HEK293 (cell line): ENCODE data around the gene HRG.
A peak's percentile ranks its signal among the peaks of the same experiment; 100 is the strongest.

Source experiments
- CTCF ChIA-PET: fragments of 350-600 bp; formaldehyde crosslinking; extraction: SDS; loops from one replicate; lab custom pipeline; 2021; ENCODE audit warnings: antibody characterized with exemption; lab: Yijun Ruan, JAX
- POLR2A ChIA-PET: fragments of 300-600 bp; formaldehyde crosslinking; extraction: SDS; loops from one replicate; lab custom pipeline; 2020; ENCODE audit warnings: antibody characterized with exemption, inconsistent platforms; lab: Yijun Ruan, JAX
- H3K27ac ChIP-seq: fragments of 200-500 bp; sonication (Bioruptor generic); 2 replicates; pipeline ENCODE4 v1.5.1; 2014; ENCODE audit warnings: low read depth, low read length, control low read depth, inconsistent platforms; ENCODE audit errors: extremely low read depth
- H3K36me3 ChIP-seq, 2 experiments: fragments of 200-500 bp in 1 of 2; sonication (Bioruptor generic) in 1 of 2; 1 replicate in 1 of 2; 2 replicates in 1 of 2; pipeline ENCODE4 v1.5.1; 2014 to 2017; ENCODE audit warnings: inconsistent platforms in 2 of 2, low read length in 2 of 2; ENCODE audit not compliant: control insufficient read depth in 2 of 2, insufficient read depth in 1 of 2
- H3K4me1 ChIP-seq: fragments of 200-500 bp; sonication (Bioruptor generic); 2 replicates; pipeline ENCODE4 v1.5.1; 2014; ENCODE audit warnings: mild to moderate bottlenecking, low read length, inconsistent platforms; ENCODE audit not compliant: control insufficient read depth, insufficient read depth
- H3K4me3 ChIP-seq: 2 replicates; pipeline ENCODE4 v1.5.1; 2011; ENCODE audit warnings: low read depth, mild to moderate bottlenecking, control low read depth, low read length, moderate library complexity
- H3K9me3 ChIP-seq: fragments of 200-500 bp; sonication (Bioruptor generic); 2 replicates; pipeline ENCODE4 v1.5.1; 2014; ENCODE audit warnings: low read depth, low read length, inconsistent platforms; ENCODE audit not compliant: control insufficient read depth, insufficient read depth
- CTCF ChIP-seq: fragments of 450-650 bp; formaldehyde crosslinking; IDR thresholded peaks from 2 replicates; pipeline ENCODE4 v1.5.1; 2016; ENCODE audit warnings: missing biosample characterization, missing genetic modification characterization
- FEZF1 ChIP-seq: fragments of 450-650 bp; formaldehyde crosslinking; IDR thresholded peaks from 2 replicates; pipeline ENCODE4 v1.5.1; 2016; ENCODE audit warnings: missing biosample characterization, missing genetic modification characterization
- PBX3 ChIP-seq: sonication (generic); formaldehyde crosslinking; IDR thresholded peaks from 2 replicates; pipeline ENCODE4 v1.8.1; 2022; ENCODE audit warnings: mild to moderate bottlenecking, moderate library complexity, missing genetic modification reagents
- PRDM1 ChIP-seq: fragments of 450-650 bp; formaldehyde crosslinking; IDR thresholded peaks from 2 replicates; pipeline ENCODE4; 2016; ENCODE audit warnings: missing biosample characterization, missing genetic modification characterization
- SETDB1 ChIP-seq: IDR thresholded peaks from one replicate; pipeline ENCODE4 v1.6.1; 2017; ENCODE audit warnings: mild to moderate bottlenecking, low read length, moderate library complexity, mixed read lengths; ENCODE audit not compliant: insufficient read length
- YY1 ChIP-seq: fragments of 450-650 bp; formaldehyde crosslinking; IDR thresholded peaks from 2 replicates; pipeline ENCODE4 v1.5.1; 2018; ENCODE audit warnings: missing biosample characterization, missing genetic modification characterization
- ZFP41 ChIP-seq: fragments of 450-650 bp; formaldehyde crosslinking; IDR thresholded peaks from 2 replicates; pipeline ENCODE4 v1.5.1; 2016; ENCODE audit warnings: missing biosample characterization, missing genetic modification characterization, borderline replicate concordance
- ZNF184 ChIP-seq: fragments of 450-650 bp; IDR thresholded peaks from 2 replicates; pipeline ENCODE4 v1.5.1; 2018; ENCODE audit warnings: missing biosample characterization, mild to moderate bottlenecking, missing genetic modification characterization
- ZNF19 ChIP-seq: fragments of 450-650 bp; formaldehyde crosslinking; IDR thresholded peaks from 2 replicates; pipeline ENCODE4; 2016; ENCODE audit warnings: missing biosample characterization, missing genetic modification characterization, low read depth
- ZNF398 ChIP-seq: fragments of 450-650 bp; formaldehyde crosslinking; IDR thresholded peaks from 2 replicates; pipeline ENCODE4 v1.5.1; 2017; ENCODE audit warnings: missing biosample characterization, missing genetic modification characterization
- ZNF501 ChIP-seq: fragments of 450-650 bp; formaldehyde crosslinking; IDR thresholded peaks from 2 replicates; pipeline ENCODE4 v1.5.1; 2016; ENCODE audit warnings: missing biosample characterization, missing genetic modification characterization
- ZNF530 ChIP-seq: fragments of 450-650 bp; formaldehyde crosslinking; IDR thresholded peaks from 2 replicates; pipeline ENCODE4 v1.5.1; 2016; ENCODE audit warnings: low read depth, missing biosample characterization, missing genetic modification characterization
- ZNF548 ChIP-seq: fragments of 450-650 bp; formaldehyde crosslinking; IDR thresholded peaks from 2 replicates; pipeline ENCODE4 v1.5.1; 2016; ENCODE audit warnings: missing biosample characterization, missing genetic modification characterization
- ZNF837 ChIP-seq: fragments of 450-650 bp; formaldehyde crosslinking; IDR thresholded peaks from 2 replicates; pipeline ENCODE4 v1.5.1; 2016; ENCODE audit warnings: missing biosample characterization, missing genetic modification characterization
- ZXDB ChIP-seq: fragments of 450-650 bp; formaldehyde crosslinking; IDR thresholded peaks from 2 replicates; pipeline ENCODE4 v1.5.1; 2016; ENCODE audit warnings: missing biosample characterization, missing genetic modification characterization

HRG gene

GRCh38 chr3:186640929-186641328, 24.9 kb upstream of the HRG start:
- no peak overlapping the region for H3K4me3 ChIP-seq
- ChIA-PET CTCF (no interaction called here), POLR2A (no interaction called here)
- no peak overlapping the region for H3K27ac ChIP-seq
- no peaks in the 10 kb centered on the region for H3K4me1 ChIP-seq
- no peaks in the 10 kb centered on the region for H3K9me3 ChIP-seq
- H3K36me3 ChIP-seq = no peaks in the 10 kb centered on the region
- TF ChIP-seq ZFP41 (tag by site-specific recombination) (no peak), ZNF548 (tag by site-specific recombination) (no peak)

- Histone ChIP-seq H3K4me3 (no peak overlapping the region), H3K27ac (no peak overlapping the region), H3K4me1 (no peaks in the 10 kb centered on the region), H3K9me3 (no peaks in the 10 kb centered on the region), H3K36me3 (no peaks in the 10 kb centered on the region)
- POLR2A ChIA-PET = no interaction called here
- CTCF ChIA-PET = interaction anchor here (0.7 to 1.0 kb wide), 4 partner anchors 25 to 156 kb away, joined by 3 read pairs; no protein-coding TSS in a partner anchor
- TF ChIP-seq CTCF (tag by site-specific recombination) (no peak), SETDB1 (no peak), ZXDB (tag by site-specific recombination) (no peak), ZNF184 (tag by site-specific recombination) (no peak)
These were observed 23.8 kb upstream of the HRG start for GRCh38 chr3:186642014-186642413.

GRCh38 chr3:186643493-186643892, 22.3 kb upstream of the HRG start:
- no peaks in the 10 kb centered on the region for H3K4me1 ChIP-seq
- POLR2A ChIA-PET = no interaction called here
- CTCF ChIA-PET = interaction anchor here (0.8 kb wide), 1 partner anchor 27 kb away, joined by 3 read pairs; no protein-coding TSS in a partner anchor
- no peak overlapping the region for H3K27ac ChIP-seq
- H3K36me3 ChIP-seq = no peaks in the 10 kb centered on the region
- H3K4me3 ChIP-seq = no peak overlapping the region
- no peak for TF ChIP-seq ZNF501
- TF ChIP-seq FEZF1 = no peak
- TF ChIP-seq YY1 (tag by site-specific recombination) = no peak
- TF ChIP-seq ZNF837 = no peak
- TF ChIP-seq ZNF19 (tag by site-specific recombination) = no peak
- TF ChIP-seq ZNF530 (tag by site-specific recombination) = no peak
- TF ChIP-seq PBX3 (CRISPR knock-in tag) = no peak
- TF ChIP-seq, all 188 proteins: peak for 0
- H3K9me3 ChIP-seq = no peaks in the 10 kb centered on the region

- ChIA-PET CTCF (no interaction called here), POLR2A (no interaction called here)
- TF ChIP-seq ZNF398 (tag by site-specific recombination) (no peak), PRDM1 (tag by site-specific recombination) (0 out of 2 replicates have a peak, but pooled peaks have one; percentile 41)
- Histone ChIP-seq H3K4me3 (no peak overlapping the region), H3K9me3 (no peaks in the 10 kb centered on the region), H3K27ac (no peak overlapping the region), H3K36me3 (no peaks in the 10 kb centered on the region), H3K4me1 (no peaks in the 10 kb centered on the region)
These were observed 21.1 kb upstream of the HRG start for GRCh38 chr3:186644683-186645082.
